ENCODE measurements around the gene SLAMF7. TPM values are rescaled to one million over a fixed set of nuclear protein-coding genes. Genes with fewer than 3 reads are reported as not detected.

Gene SLAMF7
- total and polyA plus RNA-seq, 10 of the 15 experiments (the other 5 are each of a cell fraction or from before 2014, with no cell fraction given): 66.6 to 284 (median 108) TPM

- TF ChIP-seq IKZF2 (IDR thresholded peaks at IDR 0.05): peak; percentile 92 to 94
- TF ChIP-seq RAD51 (IDR thresholded peaks at IDR 0.05): peak; percentile 95
- no peak for TF ChIP-seq FOXM1 (IDR thresholded peaks at IDR 0.05; ENCODE audit: low read depth, low read length)
- TF ChIP-seq SUZ12 (IDR thresholded peaks at IDR 0.05; ENCODE audit: unreplicated experiment): no peak
- TF ChIP-seq, protein P1, sequence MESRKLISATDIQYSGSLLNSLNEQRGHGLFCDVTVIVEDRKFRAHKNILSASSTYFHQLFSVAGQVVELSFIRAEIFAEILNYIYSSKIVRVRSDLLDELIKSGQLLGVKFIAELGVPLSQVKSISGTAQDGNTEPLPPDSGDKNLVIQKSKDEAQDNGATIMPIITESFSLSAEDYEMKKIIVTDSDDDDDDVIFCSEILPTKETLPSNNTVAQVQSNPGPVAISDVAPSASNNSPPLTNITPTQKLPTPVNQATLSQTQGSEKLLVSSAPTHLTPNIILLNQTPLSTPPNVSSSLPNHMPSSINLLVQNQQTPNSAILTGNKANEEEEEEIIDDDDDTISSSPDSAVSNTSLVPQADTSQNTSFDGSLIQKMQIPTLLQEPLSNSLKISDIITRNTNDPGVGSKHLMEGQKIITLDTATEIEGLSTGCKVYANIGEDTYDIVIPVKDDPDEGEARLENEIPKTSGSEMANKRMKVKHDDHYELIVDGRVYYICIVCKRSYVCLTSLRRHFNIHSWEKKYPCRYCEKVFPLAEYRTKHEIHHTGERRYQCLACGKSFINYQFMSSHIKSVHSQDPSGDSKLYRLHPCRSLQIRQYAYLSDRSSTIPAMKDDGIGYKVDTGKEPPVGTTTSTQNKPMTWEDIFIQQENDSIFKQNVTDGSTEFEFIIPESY (IDR thresholded peaks at IDR 0.05): no peak
- TF ChIP-seq ZNF384 (IDR thresholded peaks at IDR 0.05; ENCODE audit: borderline replicate concordance, low read depth, low read length): no peak
- TF ChIP-seq EED (IDR thresholded peaks at IDR 0.05; ENCODE audit: low read depth): peak; percentile 41; the same call in 1 of the 2 replicates
- TF ChIP-seq, protein P2, sequence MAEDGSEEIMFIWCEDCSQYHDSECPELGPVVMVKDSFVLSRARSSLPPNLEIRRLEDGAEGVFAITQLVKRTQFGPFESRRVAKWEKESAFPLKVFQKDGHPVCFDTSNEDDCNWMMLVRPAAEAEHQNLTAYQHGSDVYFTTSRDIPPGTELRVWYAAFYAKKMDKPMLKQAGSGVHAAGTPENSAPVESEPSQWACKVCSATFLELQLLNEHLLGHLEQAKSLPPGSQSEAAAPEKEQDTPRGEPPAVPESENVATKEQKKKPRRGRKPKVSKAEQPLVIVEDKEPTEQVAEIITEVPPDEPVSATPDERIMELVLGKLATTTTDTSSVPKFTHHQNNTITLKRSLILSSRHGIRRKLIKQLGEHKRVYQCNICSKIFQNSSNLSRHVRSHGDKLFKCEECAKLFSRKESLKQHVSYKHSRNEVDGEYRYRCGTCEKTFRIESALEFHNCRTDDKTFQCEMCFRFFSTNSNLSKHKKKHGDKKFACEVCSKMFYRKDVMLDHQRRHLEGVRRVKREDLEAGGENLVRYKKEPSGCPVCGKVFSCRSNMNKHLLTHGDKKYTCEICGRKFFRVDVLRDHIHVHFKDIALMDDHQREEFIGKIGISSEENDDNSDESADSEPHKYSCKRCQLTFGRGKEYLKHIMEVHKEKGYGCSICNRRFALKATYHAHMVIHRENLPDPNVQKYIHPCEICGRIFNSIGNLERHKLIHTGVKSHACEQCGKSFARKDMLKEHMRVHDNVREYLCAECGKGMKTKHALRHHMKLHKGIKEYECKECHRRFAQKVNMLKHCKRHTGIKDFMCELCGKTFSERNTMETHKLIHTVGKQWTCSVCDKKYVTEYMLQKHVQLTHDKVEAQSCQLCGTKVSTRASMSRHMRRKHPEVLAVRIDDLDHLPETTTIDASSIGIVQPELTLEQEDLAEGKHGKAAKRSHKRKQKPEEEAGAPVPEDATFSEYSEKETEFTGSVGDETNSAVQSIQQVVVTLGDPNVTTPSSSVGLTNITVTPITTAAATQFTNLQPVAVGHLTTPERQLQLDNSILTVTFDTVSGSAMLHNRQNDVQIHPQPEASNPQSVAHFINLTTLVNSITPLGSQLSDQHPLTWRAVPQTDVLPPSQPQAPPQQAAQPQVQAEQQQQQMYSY (CRISPR knock-in tag; IDR thresholded peaks at IDR 0.05): no peak
- peak; percentile 77; the same call in 1 of the 2 replicates for TF ChIP-seq PAX5 (IDR thresholded peaks at IDR 0.05; ENCODE audit: borderline replicate concordance, low read depth, low read length)
- no peak for TF ChIP-seq CBX3 (IDR thresholded peaks at IDR 0.05; ENCODE audit: borderline replicate concordance, low read depth)
- no peak for TF ChIP-seq MEF2A (IDR thresholded peaks at IDR 0.05; ENCODE audit: insufficient read depth, low read depth, low read length)
- no peak for TF ChIP-seq WRNIP1 (IDR thresholded peaks at IDR 0.05; ENCODE audit: borderline replicate concordance, low read depth, low read length)
- peak; percentile 82 for TF ChIP-seq KLF5 (IDR thresholded peaks at IDR 0.05; ENCODE audit: partially characterized antibody)
- TF ChIP-seq SPI1 (IDR thresholded peaks at IDR 0.05; ENCODE audit: borderline replicate concordance, insufficient read depth, low read depth, low read length): peak; percentile 98
- TF ChIP-seq POLR2A (IDR thresholded peaks at IDR 0.05; ENCODE audit: low read depth, low read length): no peak
- peak; percentile 97 for TF ChIP-seq CREM (IDR thresholded peaks at IDR 0.05; ENCODE audit: low read depth)
- peak; percentile 63; the same call in 1 of the 2 replicates for TF ChIP-seq USF2 (IDR thresholded peaks at IDR 0.05; ENCODE audit: borderline replicate concordance, low read depth, low read length)
- TF ChIP-seq FOS (IDR thresholded peaks at IDR 0.05; ENCODE audit: borderline replicate concordance, extremely low read depth, insufficient read length): no peak
- peak; percentile 97 for TF ChIP-seq MTA2 (IDR thresholded peaks at IDR 0.05; ENCODE audit: low read depth)
- TF ChIP-seq MAX (IDR thresholded peaks at IDR 0.05; ENCODE audit: low read depth, low read length): peak; percentile 85
- TF ChIP-seq ZNF622 (IDR thresholded peaks at IDR 0.05): no peak
- TF ChIP-seq SMC3 (IDR thresholded peaks at IDR 0.05; ENCODE audit: borderline replicate concordance, low read length): no peak
- no peak for TF ChIP-seq HDAC2 (IDR thresholded peaks at IDR 0.05)
- peak; percentile 99 for TF ChIP-seq NR2F1 (conservative IDR thresholded peaks at IDR 0.05)
Measured at GRCh38 chr1:160789702-160790611, 50.9 kb downstream of the SLAMF7 start (continued).

All from GM12878 (cell line).